HG03095 (cell line): Measurements from ENCODE around the gene GNL1.
"Not testable (repeated sequence)": the region's sequence is repeated elsewhere in the genome, so short reads cannot be mapped to it uniquely, and the experiment has no call there.

Source experiments
- ATAC-seq: cut with Tn5 transposase; IDR thresholded peaks from one replicate; pipeline ENCODE4 v1.9.1; 2021; ENCODE audit warnings: moderate library complexity; ENCODE audit not compliant: unreplicated experiment

The GNL1 gene

GRCh38 chr6:30533460-30534294 lies 22.6 kb downstream of the GNL1 start:
- ATAC-seq: no peak

GRCh38 chr6:30530014-30530413 lies 26.3 kb downstream of the GNL1 start:
- no peak for ATAC-seq

GRCh38 chr6:30529349-30529875 lies 26.9 kb downstream of the GNL1 start:
- peak; percentile 45 for ATAC-seq

- not testable (repeated sequence) for ATAC-seq
Observed at GRCh38 chr6:30526444-30526843, 29.8 kb downstream of the GNL1 start.

- ATAC-seq: not testable (repeated sequence)
Observed at GRCh38 chr6:30521952-30522351, 34.3 kb downstream of the GNL1 start.

GRCh38 chr6:30521082-30521481 lies 35.2 kb downstream of the GNL1 start:
- ATAC-seq: not testable (repeated sequence)

GRCh38 chr6:30520522-30520921 lies 35.8 kb downstream of the GNL1 start:
- ATAC-seq: no peak

- not testable (repeated sequence) for ATAC-seq
Observed at GRCh38 chr6:30518505-30519145, 37.7 kb downstream of the GNL1 start.

GRCh38 chr6:30517767-30518504 lies 38.4 kb downstream of the GNL1 start:
- ATAC-seq: not testable (repeated sequence)

- ATAC-seq: not testable (repeated sequence)
Observed at GRCh38 chr6:30516754-30517076, 39.6 kb downstream of the GNL1 start.

GRCh38 chr6:30515944-30516753 lies 40.1 kb downstream of the GNL1 start:
- ATAC-seq: peak; percentile 67

GRCh38 chr6:30515106-30515505 lies 41.2 kb downstream of the GNL1 start:
- no peak for ATAC-seq

GRCh38 chr6:30513451-30513850 lies 42.8 kb downstream of the GNL1 start:
- ATAC-seq: no peak

- ATAC-seq: no peak
Observed at GRCh38 chr6:30511169-30511546, 45.1 kb downstream of the GNL1 start.

GRCh38 chr6:30510419-30511168 lies 45.7 kb downstream of the GNL1 start:
- ATAC-seq: no peak

GRCh38 chr6:30508890-30509736 lies 47.2 kb downstream of the GNL1 start:
- ATAC-seq: peak; percentile 42

GRCh38 chr6:30507849-30508827 lies 48.2 kb downstream of the GNL1 start:
- ATAC-seq: no peak
